Astrocyte of the cerebellum (primary cell): Measurements from ENCODE around the gene PFKFB3.

Source experiments
- DNase-seq: peaks from one replicate; pipeline ENCODE4 v3.0.0-alpha.2; 2011; ENCODE audit warnings: low read depth
- H3K4me3 ChIP-seq: 2 replicates; pipeline ENCODE4 v1.5.1; 2011; ENCODE audit warnings: mild to moderate bottlenecking, low read depth, low read length, moderate library complexity
- CTCF ChIP-seq: IDR thresholded peaks from 2 replicates; pipeline ENCODE4 v1.5.1; 2012; ENCODE audit warnings: low read length, low read depth, moderate library complexity, mild to moderate bottlenecking; ENCODE audit errors: missing control alignments
- in situ Hi-C: cut with HindIII; loops from 2 replicates; pipeline ENCODE4 v1.10.0; 2017; ENCODE audit warnings: low sequenced_read_pairs

The PFKFB3 gene

GRCh38 chr10:6231730-6232129 is 29.0 kb downstream of the PFKFB3 start:
- H3K4me3 ChIP-seq, result no peak overlapping the region
- in situ Hi-C loops, result no loop called here
- no peak for DNase-seq
- TF ChIP-seq CTCF, result no peak

GRCh38 chr10:6232225-6232807 is 29.6 kb downstream of the PFKFB3 start:
- no peak for DNase-seq
- no peak for TF ChIP-seq CTCF
- H3K4me3 ChIP-seq, result no peak overlapping the region
- in situ Hi-C loops, result no loop called here

GRCh38 chr10:6232846-6233724 is 30.4 kb downstream of the PFKFB3 start:
- in situ Hi-C loops, result no loop called here
- DNase-seq, result no peak
- TF ChIP-seq CTCF, result no peak
- H3K4me3 ChIP-seq, result no peak overlapping the region

GRCh38 chr10:6233725-6234277 is 31.1 kb downstream of the PFKFB3 start:
- in situ Hi-C loops, result no loop called here
- DNase-seq, result no peak
- no peak for TF ChIP-seq CTCF
- H3K4me3 ChIP-seq, result no peak overlapping the region

GRCh38 chr10:6234371-6234770 is 31.6 kb downstream of the PFKFB3 start:
- in situ Hi-C loops, result no loop called here
- no peak for TF ChIP-seq CTCF
- DNase-seq, result no peak
- H3K4me3 ChIP-seq, result no peak overlapping the region

GRCh38 chr10:6236349-6237198 is 33.8 kb downstream of the PFKFB3 start:
- in situ Hi-C loops, result no loop called here
- no peak for DNase-seq
- no peak overlapping the region for H3K4me3 ChIP-seq
- TF ChIP-seq CTCF, result no peak
